NCI-H524 (cell line): ENCODE results near the gene TENM4.

Experiments used
- DNase-seq, 2 experiments: peaks; one replicate each; lab custom pipeline; 2025; lab: John Stamatoyannopoulos, UW

TENM4 gene

DNA sequence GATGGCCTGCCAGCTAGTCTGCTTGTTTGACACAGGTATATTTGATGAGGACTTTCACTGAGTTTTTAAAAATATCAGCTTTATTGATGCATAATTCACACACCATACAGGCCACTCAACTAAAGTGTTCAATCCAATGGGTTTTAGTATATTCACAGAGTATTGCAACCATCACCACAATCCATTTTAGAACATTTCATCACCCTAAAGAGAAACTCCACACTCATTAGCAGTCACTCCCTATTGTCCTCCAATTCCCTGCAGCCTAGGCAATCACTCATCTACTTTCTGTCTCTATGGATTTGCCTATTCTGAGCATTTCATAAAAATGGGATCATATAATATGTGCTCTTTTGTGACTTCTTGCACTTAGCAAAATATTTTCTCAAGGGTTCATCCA is 468.2 kb downstream of the TENM4 start:
- no peak for DNase-seq

DNA sequence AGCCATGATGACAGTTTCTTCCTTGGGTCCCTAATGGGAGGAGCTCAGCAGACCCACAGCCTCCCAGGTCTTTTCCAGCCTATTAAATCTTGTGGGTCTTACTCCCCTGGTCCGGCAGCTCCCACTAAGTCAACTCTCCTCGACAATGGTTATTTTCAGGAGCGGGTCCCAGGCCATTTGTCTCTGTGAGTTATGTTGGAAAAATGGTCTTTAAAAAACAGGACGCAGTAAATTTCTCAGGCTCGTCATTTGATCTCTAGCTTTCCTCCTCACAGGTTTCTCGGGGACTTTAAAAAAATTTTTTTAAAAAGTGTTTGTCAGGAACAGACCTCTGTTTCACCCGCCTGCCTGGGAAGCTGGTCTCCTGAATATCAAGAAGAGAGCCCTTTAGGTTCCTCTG is 468.7 kb downstream of the TENM4 start:
- no peak for DNase-seq

- DNase-seq, result no peak
Observed at GRCh38 chr11:78967811-78968210, 473.0 kb downstream of the TENM4 start.

- DNase-seq, result no peak
Observed at GRCh38 chr11:78965432-78965831, 475.4 kb downstream of the TENM4 start.

- DNase-seq, result peak; percentile 80 to 86
Observed at GRCh38 chr11:78961937-78962701, 478.7 kb downstream of the TENM4 start.

DNA sequence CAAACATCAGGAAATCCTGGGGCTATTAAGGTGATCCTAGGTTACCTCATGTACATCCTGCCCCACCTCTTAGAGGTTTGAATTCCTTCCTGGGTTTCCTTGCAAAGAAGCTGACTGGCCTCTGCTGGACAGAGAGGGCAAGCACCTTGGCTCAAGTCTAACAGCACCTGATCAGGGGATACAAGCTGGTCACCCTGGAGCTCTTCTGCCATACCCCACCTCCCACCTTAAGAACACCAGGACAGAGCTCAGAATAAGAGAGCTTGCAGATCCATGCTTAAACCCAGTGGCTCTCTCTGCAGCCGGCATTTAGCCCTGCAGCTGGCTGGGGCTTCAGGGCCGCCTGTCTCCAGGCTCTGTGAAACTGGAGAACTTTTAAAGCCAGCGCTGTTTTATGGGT is 479.6 kb downstream of the TENM4 start:
- DNase-seq, result peak in 1 of 2 experiments; percentile 42

DNA sequence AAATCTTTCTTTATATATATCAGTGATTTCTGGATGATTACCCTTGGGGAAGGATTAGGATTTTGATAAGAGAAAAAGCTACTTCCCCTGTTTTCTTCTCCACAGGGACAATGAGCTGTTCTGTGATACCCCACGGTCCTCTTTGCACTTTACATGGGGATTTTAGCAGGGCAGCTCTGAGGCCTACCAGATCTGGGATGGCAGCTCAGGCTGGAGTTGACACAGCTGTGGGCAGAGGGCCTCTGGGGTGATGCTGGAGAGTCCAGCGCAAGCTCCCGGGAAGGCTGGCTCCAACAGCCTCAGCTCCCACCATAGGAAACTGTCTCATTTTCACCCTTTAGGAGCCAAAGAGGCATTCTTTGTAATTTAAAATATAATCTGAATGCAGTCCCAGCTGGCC is 482.4 kb downstream of the TENM4 start:
- DNase-seq, result no peak

DNA sequence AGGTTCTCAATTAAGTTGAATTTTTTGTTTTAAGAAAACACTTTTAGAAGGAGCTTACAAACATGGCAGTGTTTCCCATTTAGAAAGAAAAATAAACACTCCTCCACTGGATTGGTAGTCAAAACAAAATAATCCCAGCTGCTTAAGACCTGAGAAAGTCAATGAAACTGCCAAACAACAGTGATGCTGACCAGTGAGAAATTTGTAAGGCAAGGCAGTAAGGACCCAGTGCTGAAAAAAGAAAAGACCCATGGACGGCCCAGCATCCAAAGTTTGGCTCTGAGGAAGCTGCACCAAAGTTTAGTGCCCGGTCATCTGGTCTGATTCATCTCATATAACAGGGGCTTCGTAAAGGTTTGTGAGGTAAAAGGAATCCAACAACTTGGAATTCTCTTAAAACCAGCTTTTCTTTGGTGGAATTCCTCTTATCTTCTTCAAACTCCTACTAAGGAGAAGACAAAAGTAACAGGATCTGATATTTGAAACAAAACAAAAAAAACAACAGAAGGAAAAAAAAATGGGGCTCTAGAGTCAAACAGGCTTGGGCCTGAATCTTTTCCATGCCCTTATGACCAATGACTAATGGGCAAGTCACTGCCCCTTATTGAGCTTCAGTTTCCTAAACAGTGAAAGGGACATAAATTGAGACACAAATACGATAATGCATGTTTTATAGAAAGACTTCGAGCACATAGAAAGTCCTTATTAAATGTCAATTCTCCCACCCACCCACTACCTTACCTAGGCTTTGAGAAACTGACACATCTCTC is 483.2 kb downstream of the TENM4 start:
- DNase-seq, result no peak

DNA sequence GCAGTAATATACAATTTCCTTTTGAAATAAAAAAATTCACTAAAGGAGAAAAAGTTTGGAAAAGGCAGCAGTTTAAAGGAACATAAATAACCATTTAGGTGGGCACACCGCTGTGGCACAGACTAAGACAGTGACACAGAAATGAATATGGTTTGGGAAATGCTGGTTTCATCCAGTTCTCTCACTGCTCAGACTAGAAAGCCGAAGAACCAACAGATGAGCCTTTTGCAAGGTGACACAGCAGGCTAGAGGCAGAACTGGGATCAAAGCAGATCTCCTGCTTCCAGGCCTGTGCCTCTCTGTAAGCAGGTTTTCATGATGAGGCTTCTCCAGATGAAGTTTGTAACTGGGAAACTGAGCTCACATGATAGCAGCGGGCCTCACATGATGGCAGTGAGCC is 486.1 kb downstream of the TENM4 start:
- DNase-seq, result no peak

DNA sequence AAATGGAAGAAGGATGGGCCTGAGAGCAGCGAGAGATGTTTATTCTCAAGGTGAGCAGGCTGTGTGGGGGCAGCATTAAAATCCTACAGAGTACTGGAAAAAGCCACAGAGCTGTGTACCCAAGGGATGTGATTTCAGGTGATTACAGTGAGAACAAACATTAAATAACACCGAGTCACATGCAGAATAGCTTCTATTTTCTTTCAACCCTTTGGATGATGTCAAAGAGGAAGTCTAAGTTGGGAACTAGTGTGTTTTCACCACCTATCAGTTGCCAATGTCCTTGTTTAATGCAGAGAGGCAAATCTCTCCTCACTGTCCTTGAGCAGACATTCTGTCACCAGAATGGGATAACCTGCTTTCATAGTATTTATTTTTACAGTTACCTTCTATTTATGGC is 486.6 kb downstream of the TENM4 start:
- peak in 1 of 2 experiments; percentile 16 for DNase-seq

GRCh38 chr11:78952890-78953289 is 487.9 kb downstream of the TENM4 start:
- DNase-seq, result peak in 1 of 2 experiments; percentile 12

DNA sequence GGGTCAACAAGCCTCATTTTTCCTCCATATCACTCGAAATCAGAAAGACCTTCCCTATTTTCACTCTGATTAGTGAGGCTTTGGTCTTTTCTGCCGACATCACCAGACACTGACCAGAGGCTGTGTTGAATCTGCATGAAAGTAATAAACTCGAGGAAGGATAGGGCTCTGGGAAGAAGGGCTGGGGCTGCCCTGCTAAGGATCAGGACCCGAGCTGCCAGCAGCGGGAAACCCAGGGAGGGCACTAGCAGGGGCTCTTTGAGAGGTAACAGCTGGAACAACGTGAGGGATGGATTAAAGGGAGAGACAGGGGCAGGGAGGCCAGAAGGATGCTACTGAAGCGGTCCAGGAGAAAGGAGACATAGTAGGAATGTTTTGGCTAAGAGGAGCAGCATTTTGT is 488.7 kb downstream of the TENM4 start:
- DNase-seq, result peak; percentile 16 to 65

- DNase-seq, result no peak
Observed at GRCh38 chr11:78949976-78950690, 490.7 kb downstream of the TENM4 start.

GRCh38 chr11:78946945-78947902 is 493.6 kb downstream of the TENM4 start:
- DNase-seq, result no peak

DNA sequence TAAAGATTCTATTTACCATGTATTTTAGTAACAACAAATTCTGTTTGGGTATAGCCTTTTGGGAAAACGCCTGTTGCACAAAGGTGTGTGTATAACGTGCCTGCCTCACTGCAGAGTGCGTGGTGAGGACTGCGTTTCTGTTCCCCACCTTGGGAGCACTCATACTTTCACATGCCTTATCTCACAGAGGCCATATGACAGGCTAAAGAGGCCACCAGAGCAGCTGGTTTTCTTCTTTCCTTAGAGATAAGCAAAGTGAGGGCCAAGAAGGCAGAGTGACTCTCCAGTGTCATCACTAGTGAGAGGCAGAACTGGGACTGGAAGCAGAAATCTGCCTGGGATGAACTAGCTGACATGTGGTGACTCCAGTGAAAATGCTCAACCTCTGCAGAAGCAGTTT is 497.0 kb downstream of the TENM4 start:
- DNase-seq, result no peak

GRCh38 chr11:78943154-78943553 is 497.7 kb downstream of the TENM4 start:
- DNase-seq, result no peak

- peak; percentile 57 to 86 for DNase-seq
Observed at GRCh38 chr11:78941226-78941851, 499.5 kb downstream of the TENM4 start.

- DNase-seq, result peak; percentile 99 to 100
Observed at GRCh38 chr11:78940500-78941225, 500.2 kb downstream of the TENM4 start.

DNA sequence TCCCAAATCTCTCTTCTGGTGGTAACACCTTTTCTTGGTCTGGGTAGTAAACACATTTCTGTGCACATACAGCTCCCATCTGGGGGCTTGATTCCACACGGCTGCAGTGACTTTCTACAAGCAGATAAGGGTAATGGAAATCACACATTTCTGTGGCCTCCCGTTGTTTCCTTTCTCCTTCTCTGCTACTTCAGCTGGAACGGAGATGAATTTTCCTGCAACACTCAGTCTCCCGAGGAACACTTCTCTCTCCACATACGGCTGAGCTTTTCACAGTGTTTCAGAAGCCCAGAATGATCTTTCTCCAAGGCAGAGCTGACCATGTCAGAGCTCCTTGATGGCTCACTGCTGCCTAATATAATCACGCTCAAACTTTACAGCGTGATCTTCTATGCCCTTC is 501.9 kb downstream of the TENM4 start:
- DNase-seq, result no peak

- no peak for DNase-seq
Observed at GRCh38 chr11:78938036-78938435, 502.8 kb downstream of the TENM4 start.
